HepG2 (cell line): Measurements from ENCODE around the gene TADA3. TPM values are rescaled to one million over a fixed set of nuclear protein-coding genes. Genes with fewer than 3 reads are reported as not detected.

Experiments
- ATAC-seq: fragments of 200-7000 bp; cut with Tn5 transposase; 3 replicates; pipeline ENCODE4 v1.9.1; 2020; ENCODE audit warnings: mild to moderate bottlenecking, moderate library complexity
- BruUV-seq: library from RNA; stranded (reverse); fragments of 400-500 nt; replicated peaks from 2 replicates; lab custom pipeline; 2021; lab: Mats Ljungman, UMichigan
- CTCF ChIA-PET: fragments of 300-600 bp; formaldehyde crosslinking; extraction: SDS; loops from one replicate; lab custom pipeline; 2021; ENCODE audit warnings: low total read pairs, inconsistent platforms, low intra/inter-chr PET ratio; lab: Yijun Ruan, JAX
- POLR2A ChIA-PET: fragments of 350-600 bp; sonication (Branson Sonifier 250); formaldehyde crosslinking; loops from one replicate; lab custom pipeline; 2020; ENCODE audit warnings: antibody characterized with exemption, inconsistent platforms; lab: Yijun Ruan, JAX
- DNase-seq: peaks from one replicate; pipeline ENCODE4 v3.0.0-alpha.2; 2015; ENCODE audit warnings: low spot score
- FAIRE-seq: peaks from 3 replicates; lab custom pipeline; 2011; peaks lifted over from hg19 to GRCh38; lab: Jason Lieb, UNC
- H2AFZ ChIP-seq: one replicate; pipeline ENCODE4 v1.6.1; 2011; ENCODE audit warnings: low read length, inconsistent platforms
- H3K27ac ChIP-seq: fragments of 300-600 bp; 3 replicates; pipeline ENCODE4 v1.8.0; 2011; ENCODE audit warnings: mixed run types, mild to moderate bottlenecking, mixed read lengths, low read length, inconsistent platforms; ENCODE audit not compliant: insufficient read depth; ENCODE audit errors: extremely low read length
- H3K27me3 ChIP-seq, 2 experiments: fragments of 200-600 bp in 1 of 2; 2 replicates in 1 of 2; 3 replicates in 1 of 2; pipeline versions ENCODE4 v1.6.0 to v1.8.0; 2011; ENCODE audit warnings: low read length in 2 of 2, mild to moderate bottlenecking in 2 of 2, moderate library complexity in 2 of 2, inconsistent platforms in 1 of 2; ENCODE audit not compliant: insufficient read depth in 2 of 2, control insufficient read depth in 1 of 2
- H3K36me3 ChIP-seq, 2 experiments: fragments of 200-600 bp in 1 of 2; replicated peaks in 1 of 2; 2 replicates in 1 of 2; 3 replicates in 1 of 2; pipeline versions ENCODE4 v1.5.1 to v1.8.0; 2011; ENCODE audit warnings: low read length in 2 of 2, inconsistent platforms in 1 of 2; ENCODE audit not compliant: insufficient read depth in 2 of 2, control insufficient read depth in 1 of 2
- H3K4me1 ChIP-seq: 2 replicates; pipeline ENCODE4 v1.5.1; 2012; ENCODE audit warnings: low read length, inconsistent platforms; ENCODE audit not compliant: insufficient read depth
- H3K4me2 ChIP-seq: 2 replicates; pipeline ENCODE4 v1.6.0; 2011; ENCODE audit warnings: low read depth, low read length, inconsistent platforms
- H3K4me3 ChIP-seq, 3 experiments: fragments of 200-600 bp in 1 of 3; sonication (generic), shearing (Covaris generic) in 1 of 3; replicated peaks in 1 of 3; 2 replicates each; pipeline ENCODE4 v1.5.1; 2011 to 2016; ENCODE audit warnings: low read length in 3 of 3, inconsistent platforms in 2 of 3, low read depth in 2 of 3, mild to moderate bottlenecking in 2 of 3, control low read depth in 1 of 3, mixed read lengths in 1 of 3; ENCODE audit not compliant: insufficient read depth in 1 of 3
- H3K79me2 ChIP-seq: one replicate; pipeline ENCODE4 v1.6.1; 2011; ENCODE audit warnings: low read length, inconsistent platforms; ENCODE audit not compliant: insufficient read depth
- H3K9ac ChIP-seq: 2 replicates; pipeline ENCODE4 v1.6.0; 2011; ENCODE audit warnings: mild to moderate bottlenecking, low read depth, low read length, inconsistent platforms; ENCODE audit not compliant: insufficient read depth
- H3K9me3 ChIP-seq: 2 replicates; pipeline ENCODE4 v1.5.1; 2012; ENCODE audit warnings: mild to moderate bottlenecking, low read length
- H4K20me1 ChIP-seq: 2 replicates; pipeline ENCODE4 v1.6.0; 2011; ENCODE audit warnings: inconsistent platforms, mild to moderate bottlenecking, low read length, moderate library complexity; ENCODE audit not compliant: insufficient read depth
- ATF7 ChIP-seq, 2 experiments: fragments of 450-650 bp in 1 of 2; sonication (generic) in 1 of 2; formaldehyde crosslinking in 1 of 2; IDR thresholded peaks; 2 replicates each; pipeline versions ENCODE4 v1.4.0 to v1.6.1; 2016 to 2020; ENCODE audit warnings: antibody characterized with exemption in 1 of 2, mild to moderate bottlenecking in 1 of 2, missing genetic modification reagents in 1 of 2
- KDM1A ChIP-seq: IDR thresholded peaks from 2 replicates; pipeline ENCODE4 v1.6.1; 2016; ENCODE audit warnings: missing compliant biosample characterization
- MLX ChIP-seq: IDR thresholded peaks from 2 replicates; pipeline ENCODE4 v1.6.1; 2016
- POLR2A ChIP-seq, 2 experiments: IDR thresholded peaks; 2 replicates each; pipeline ENCODE4 v1.6.1; 2011; ENCODE audit warnings: low read depth in 2 of 2, low read length in 2 of 2, mild to moderate bottlenecking in 1 of 2, moderate library complexity in 1 of 2; ENCODE audit not compliant: insufficient read depth in 1 of 2
- SETDB1 ChIP-seq: sonication (generic); formaldehyde crosslinking; IDR thresholded peaks from 2 replicates; pipeline ENCODE4 v1.5.1; 2020; ENCODE audit warnings: missing genetic modification reagents, mild to moderate bottlenecking, borderline replicate concordance
- STAG1 ChIP-seq: sonication (generic); formaldehyde crosslinking; IDR thresholded peaks from 2 replicates; pipeline ENCODE4 v1.4.0; 2020; ENCODE audit warnings: missing genetic modification reagents
- TBL1XR1 ChIP-seq: fragments of 150-350 bp; IDR thresholded peaks from 2 replicates; pipeline ENCODE4 v1.6.1; 2014; ENCODE audit warnings: borderline replicate concordance, low read length; ENCODE audit not compliant: partially characterized antibody
- ZNF275 ChIP-seq: sonication (generic); formaldehyde crosslinking; IDR thresholded peaks from 2 replicates; pipeline ENCODE4 v1.8.0; 2022; ENCODE audit warnings: missing genetic modification reagents, mild to moderate bottlenecking, inconsistent platforms, borderline replicate concordance
- ZNF589 ChIP-seq: sonication (generic); formaldehyde crosslinking; conservative IDR thresholded peaks from 2 replicates; pipeline ENCODE4 v1.8.0; 2022; ENCODE audit warnings: mild to moderate bottlenecking, moderate library complexity, missing genetic modification reagents
- WGBS: methylation state at CpG from one replicate; pipeline ENCODE4 v1.1.6; 2017; ENCODE audit warnings: low lambda C conversion rate; 5-methylcytosine and 5-hydroxymethylcytosine counted together
- in situ Hi-C: cut with HindIII; loops from 2 replicates; pipeline ENCODE4 v1.10.0; 2017; ENCODE audit warnings: low pct_unique_long_range_greater_than_20kb; ENCODE audit not compliant: extremely low pct_ligation_motif_present
- intact Hi-C: fragments of 100-400 bp; cut with micrococcal nuclease; formaldehyde crosslinking; loops from one replicate; pipeline ENCODE4 v1.10.0; 2022; ENCODE audit not compliant: unreplicated experiment
- polyA plus RNA-seq, 8 experiments: library from polyadenylated mRNA; depleted of rRNA in 3 of 8; stranded (reverse) in 7 of 8; unstranded in 1 of 8; fragments of >200 nt; fragmentation: Illumina TruSeq in 4 of 8; extraction: Trizol in 4 of 8; gene quantifications; 2 replicates each; pipeline versions ENCODE4 v1.2.1 to v1.2.3, GENCODE V29; 2011 to 2016; ENCODE audit warnings: low read depth in 4 of 8, missing spikeins in 1 of 8, mixed read lengths in 1 of 8; ENCODE audit not compliant: insufficient read depth in 1 of 8
- total RNA-seq, 5 experiments: library from RNA; depleted of rRNA; stranded (reverse); fragments of >200 nt; fragmentation: Illumina TruSeq; extraction: Trizol; gene quantifications; 2 replicates each; pipeline ENCODE4 v1.2.3, GENCODE V29; 2016; ENCODE audit warnings: low read depth in 1 of 5
- TF ChIP-seq, protein P1 (sequence below): sonication (generic); formaldehyde crosslinking; IDR thresholded peaks from 2 replicates; pipeline ENCODE4 v1.5.0; 2020; ENCODE audit warnings: mild to moderate bottlenecking, missing genetic modification reagents, moderate library complexity

TADA3 gene
- total and polyA plus RNA-seq, 2 of the 13 experiments (the other 11 are each of a cell fraction or from before 2014, with no cell fraction given) = 32.1 to 37.1 TPM

- H4K20me1 ChIP-seq = no peaks in the 10 kb centered on the region
- CTCF ChIA-PET = no interaction called here
- peaks cover 3% of the 10 kb centered on the region for H3K79me2 ChIP-seq
- no peak for FAIRE-seq
- H3K4me1 ChIP-seq = no peaks in the 10 kb centered on the region
- no peak overlapping the region for H3K27ac ChIP-seq
- TF ChIP-seq STAG1 (peak; percentile 44), SETDB1 (CRISPR knock-in tag) (no peak)
- TF ChIP-seq, protein P1, sequence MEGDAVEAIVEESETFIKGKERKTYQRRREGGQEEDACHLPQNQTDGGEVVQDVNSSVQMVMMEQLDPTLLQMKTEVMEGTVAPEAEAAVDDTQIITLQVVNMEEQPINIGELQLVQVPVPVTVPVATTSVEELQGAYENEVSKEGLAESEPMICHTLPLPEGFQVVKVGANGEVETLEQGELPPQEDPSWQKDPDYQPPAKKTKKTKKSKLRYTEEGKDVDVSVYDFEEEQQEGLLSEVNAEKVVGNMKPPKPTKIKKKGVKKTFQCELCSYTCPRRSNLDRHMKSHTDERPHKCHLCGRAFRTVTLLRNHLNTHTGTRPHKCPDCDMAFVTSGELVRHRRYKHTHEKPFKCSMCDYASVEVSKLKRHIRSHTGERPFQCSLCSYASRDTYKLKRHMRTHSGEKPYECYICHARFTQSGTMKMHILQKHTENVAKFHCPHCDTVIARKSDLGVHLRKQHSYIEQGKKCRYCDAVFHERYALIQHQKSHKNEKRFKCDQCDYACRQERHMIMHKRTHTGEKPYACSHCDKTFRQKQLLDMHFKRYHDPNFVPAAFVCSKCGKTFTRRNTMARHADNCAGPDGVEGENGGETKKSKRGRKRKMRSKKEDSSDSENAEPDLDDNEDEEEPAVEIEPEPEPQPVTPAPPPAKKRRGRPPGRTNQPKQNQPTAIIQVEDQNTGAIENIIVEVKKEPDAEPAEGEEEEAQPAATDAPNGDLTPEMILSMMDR = 0 out of 2 replicates have a peak, but pooled peaks have one; percentile 31
- intact Hi-C loops (no loop called here), in situ Hi-C loops (no loop called here)
- no peak overlapping the region for H3K9ac ChIP-seq
- H3K9me3 ChIP-seq = no peaks in the 10 kb centered on the region
- peak; percentile 76 for ATAC-seq
- H3K27me3 ChIP-seq = no peaks in the 10 kb centered on the region
- POLR2A ChIA-PET = no interaction called here
- BruUV-seq = no TSS peak
- H3K4me2 ChIP-seq = no peak overlapping the region
- no peak overlapping the region for H3K4me3 ChIP-seq
- H2AFZ ChIP-seq = no peak overlapping the region
- peaks cover 34 to 73% of the 10 kb centered on the region in 2 experiments for H3K36me3 ChIP-seq
- WGBS = 96% methylated on average over 5 of the region's 5 CpGs
- DNase-seq = no peak
Observed at GRCh38 chr3:9800529-9800928, 8.3 kb upstream of the TADA3 start.

GRCh38 chr3:9797196-9797945 is 5.1 kb upstream of the TADA3 start:
- 98% methylated on average over 12 of the region's 12 CpGs for WGBS
- Histone ChIP-seq H2AFZ (no peak overlapping the region), H3K27me3 (peaks cover 0 to 5% of the 10 kb centered on the region in 2 experiments; a peak in 1 of 5 replicates), H3K9me3 (no peaks in the 10 kb centered on the region), H3K4me2 (no peak overlapping the region), H3K79me2 (peaks cover 25% of the 10 kb centered on the region), H3K4me3 (no peak overlapping the region), H3K36me3 (peaks cover 21 to 47% of the 10 kb centered on the region in 2 experiments), H3K9ac (no peak overlapping the region), H3K4me1 (peaks cover 13% of the 10 kb centered on the region), H4K20me1 (no peaks in the 10 kb centered on the region; the same call in 1 of the 2 replicates), H3K27ac (no peak overlapping the region)
- DNase-seq (no peak), ATAC-seq (no peak), FAIRE-seq (no peak)
- no TSS peak for BruUV-seq
- intact Hi-C loops = no loop called here
- in situ Hi-C loops = no loop called here
- ChIA-PET CTCF (no interaction called here), POLR2A (interaction anchor here (1.3 kb wide), 1 partner anchor 11 kb away, joined by 3 read pairs; no protein-coding TSS in a partner anchor)
- TF ChIP-seq KDM1A (CRISPR knock-in tag) = no peak
- TF ChIP-seq MLX = no peak
- TF ChIP-seq ATF7 (IDR thresholded peaks at IDR 0.05) = no peak
- TF ChIP-seq ATF7 (CRISPR knock-in tag; IDR thresholded peaks at IDR 0.05) = no peak
- no peak for TF ChIP-seq TBL1XR1
- no peak for TF ChIP-seq ZNF275
- TF ChIP-seq POLR2A (IDR thresholded peaks at IDR 0.05; ENCODE audit: insufficient read depth in 1 of 2, low read depth in 2 of 2, low read length in 2 of 2) = no peak
- TF ChIP-seq ZNF589 (CRISPR knock-in tag) = no peak
